Measurements from ENCODE around the gene CENPF. TPM values are rescaled to one million over a fixed set of nuclear protein-coding genes. Genes with fewer than 3 reads are reported as not detected.

CENPF gene, protein sequence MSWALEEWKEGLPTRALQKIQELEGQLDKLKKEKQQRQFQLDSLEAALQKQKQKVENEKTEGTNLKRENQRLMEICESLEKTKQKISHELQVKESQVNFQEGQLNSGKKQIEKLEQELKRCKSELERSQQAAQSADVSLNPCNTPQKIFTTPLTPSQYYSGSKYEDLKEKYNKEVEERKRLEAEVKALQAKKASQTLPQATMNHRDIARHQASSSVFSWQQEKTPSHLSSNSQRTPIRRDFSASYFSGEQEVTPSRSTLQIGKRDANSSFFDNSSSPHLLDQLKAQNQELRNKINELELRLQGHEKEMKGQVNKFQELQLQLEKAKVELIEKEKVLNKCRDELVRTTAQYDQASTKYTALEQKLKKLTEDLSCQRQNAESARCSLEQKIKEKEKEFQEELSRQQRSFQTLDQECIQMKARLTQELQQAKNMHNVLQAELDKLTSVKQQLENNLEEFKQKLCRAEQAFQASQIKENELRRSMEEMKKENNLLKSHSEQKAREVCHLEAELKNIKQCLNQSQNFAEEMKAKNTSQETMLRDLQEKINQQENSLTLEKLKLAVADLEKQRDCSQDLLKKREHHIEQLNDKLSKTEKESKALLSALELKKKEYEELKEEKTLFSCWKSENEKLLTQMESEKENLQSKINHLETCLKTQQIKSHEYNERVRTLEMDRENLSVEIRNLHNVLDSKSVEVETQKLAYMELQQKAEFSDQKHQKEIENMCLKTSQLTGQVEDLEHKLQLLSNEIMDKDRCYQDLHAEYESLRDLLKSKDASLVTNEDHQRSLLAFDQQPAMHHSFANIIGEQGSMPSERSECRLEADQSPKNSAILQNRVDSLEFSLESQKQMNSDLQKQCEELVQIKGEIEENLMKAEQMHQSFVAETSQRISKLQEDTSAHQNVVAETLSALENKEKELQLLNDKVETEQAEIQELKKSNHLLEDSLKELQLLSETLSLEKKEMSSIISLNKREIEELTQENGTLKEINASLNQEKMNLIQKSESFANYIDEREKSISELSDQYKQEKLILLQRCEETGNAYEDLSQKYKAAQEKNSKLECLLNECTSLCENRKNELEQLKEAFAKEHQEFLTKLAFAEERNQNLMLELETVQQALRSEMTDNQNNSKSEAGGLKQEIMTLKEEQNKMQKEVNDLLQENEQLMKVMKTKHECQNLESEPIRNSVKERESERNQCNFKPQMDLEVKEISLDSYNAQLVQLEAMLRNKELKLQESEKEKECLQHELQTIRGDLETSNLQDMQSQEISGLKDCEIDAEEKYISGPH (N-terminal part only)
- total RNA-seq (10 to 100 TPM in 2 of 5 donors, 1 to 10 TPM in 3; 4.8 to 43.2 (median 8.2) TPM), polyA plus RNA-seq (1 to 10 TPM in 1 of 3 donors, under 1 TPM in 2; 0.15 to 8.8 (median 0.50) TPM)
- long read RNA-seq, donor 1, partial matches to known transcripts = 0 of 1 reads
- long read RNA-seq, donor 1, other reads (novel, unspliced or antisense) = 0 of 1 reads
- long read RNA-seq, donor 2 = 0 reads
- long read RNA-seq, donor 3 = 0 reads
- long read RNA-seq, donor 4 = 0 reads
- long read RNA-seq, donor 5, partial matches to known transcripts = 0 of 3 reads
- long read RNA-seq, donor 5, other reads (novel, unspliced or antisense) = 0 of 3 reads
- long read RNA-seq, donor 6 = 0 reads
- long read RNA-seq, donor 7, partial matches to known transcripts = 0 of 1 reads
- long read RNA-seq, donor 7, other reads (novel, unspliced or antisense) = 0 of 1 reads
- long read RNA-seq, donor 8 = 0 reads
- long read RNA-seq, donor 9, partial matches to known transcripts = 7 of 10 reads
- long read RNA-seq, donor 9, other reads (novel, unspliced or antisense) = 0 of 10 reads
- long read RNA-seq, donor 10 = 0 reads

DNA sequence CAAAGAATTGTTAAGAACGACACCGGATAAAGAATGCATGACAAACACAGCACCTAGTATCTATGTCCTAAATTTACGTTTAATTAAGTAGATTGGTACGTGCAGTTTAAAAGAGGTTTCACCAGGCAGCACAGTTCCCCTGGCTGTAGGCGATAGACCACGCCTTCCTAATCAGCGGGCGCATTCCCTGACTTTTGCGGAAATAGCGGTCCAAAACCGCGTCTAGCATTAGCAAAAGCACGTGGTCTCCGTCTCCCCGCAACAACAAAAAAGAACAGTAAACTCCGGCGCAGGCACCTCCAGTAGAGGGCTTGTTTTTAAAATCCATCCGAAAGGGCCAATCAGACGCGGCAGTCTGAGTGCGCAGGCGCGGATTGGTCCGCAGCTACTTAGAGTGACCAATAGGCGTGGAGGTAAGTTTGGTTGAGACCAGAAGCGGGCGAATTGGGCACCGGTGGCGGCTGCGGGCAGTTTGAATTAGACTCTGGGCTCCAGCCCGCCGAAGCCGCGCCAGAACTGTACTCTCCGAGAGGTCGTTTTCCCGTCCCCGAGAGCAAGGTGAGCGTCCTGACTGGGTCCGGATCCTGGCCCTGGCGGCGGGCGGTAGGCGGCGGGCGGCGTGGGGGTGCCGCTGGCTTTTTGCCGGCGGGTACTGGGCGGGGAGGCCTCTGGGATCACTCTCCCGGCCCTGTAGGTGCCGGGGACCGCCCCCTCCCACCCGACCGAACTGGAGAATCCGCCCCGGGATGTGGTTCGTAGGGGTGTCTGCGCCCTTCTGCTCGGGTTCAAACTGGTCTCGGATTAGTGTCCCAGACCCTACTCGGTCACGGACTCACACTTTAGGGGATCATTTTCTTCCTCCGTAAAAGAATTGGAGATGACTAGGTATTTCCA is at the start of gene CENPF:
Gene CENPF (plus strand): TSS at position 432 of the 894 bp plus-strand sequence. CDS start 10,560 bp downstream, outside the sequence.
- Histone ChIP-seq H3K36me3 (no peaks in the 10 kb centered on the region), H3K9me3 (no peaks in the 10 kb centered on the region), H3K4me1 (peaks cover 7 to 22% (median 17%) of the 10 kb centered on the region in 4 donors), H3K27ac (peak within 1 kb of the TSS in 2 of 5 donors; percentile 26 to 43), H3K27me3 (no peaks in the 10 kb centered on the region), H3K4me3 (peak within 1 kb of the TSS; percentile 70 to 99 (median 88))
- DNase-seq = peak; percentile 96 to 99
- 0 to 1% (median 1%) methylated on average over 51 to 65 of the region's 65 CpGs for WGBS, 5 donors
- intact Hi-C loops (cut with DNase I; ENCODE audit: low total_unique reads) = no loop called here
- no peak for TF ChIP-seq POLR2A (IDR thresholded peaks at IDR 0.05)
- TF ChIP-seq POLR2AphosphoS5 (IDR thresholded peaks at IDR 0.05) = peak in 1 of 3 donors; percentile 59
- no peak for TF ChIP-seq EP300 (IDR thresholded peaks at IDR 0.05)
- TF ChIP-seq, protein P1, sequence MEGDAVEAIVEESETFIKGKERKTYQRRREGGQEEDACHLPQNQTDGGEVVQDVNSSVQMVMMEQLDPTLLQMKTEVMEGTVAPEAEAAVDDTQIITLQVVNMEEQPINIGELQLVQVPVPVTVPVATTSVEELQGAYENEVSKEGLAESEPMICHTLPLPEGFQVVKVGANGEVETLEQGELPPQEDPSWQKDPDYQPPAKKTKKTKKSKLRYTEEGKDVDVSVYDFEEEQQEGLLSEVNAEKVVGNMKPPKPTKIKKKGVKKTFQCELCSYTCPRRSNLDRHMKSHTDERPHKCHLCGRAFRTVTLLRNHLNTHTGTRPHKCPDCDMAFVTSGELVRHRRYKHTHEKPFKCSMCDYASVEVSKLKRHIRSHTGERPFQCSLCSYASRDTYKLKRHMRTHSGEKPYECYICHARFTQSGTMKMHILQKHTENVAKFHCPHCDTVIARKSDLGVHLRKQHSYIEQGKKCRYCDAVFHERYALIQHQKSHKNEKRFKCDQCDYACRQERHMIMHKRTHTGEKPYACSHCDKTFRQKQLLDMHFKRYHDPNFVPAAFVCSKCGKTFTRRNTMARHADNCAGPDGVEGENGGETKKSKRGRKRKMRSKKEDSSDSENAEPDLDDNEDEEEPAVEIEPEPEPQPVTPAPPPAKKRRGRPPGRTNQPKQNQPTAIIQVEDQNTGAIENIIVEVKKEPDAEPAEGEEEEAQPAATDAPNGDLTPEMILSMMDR (IDR thresholded peaks at IDR 0.05) = peak in 3 of 7 experiments; percentile 30 to 35 (median 31)

DNA sequence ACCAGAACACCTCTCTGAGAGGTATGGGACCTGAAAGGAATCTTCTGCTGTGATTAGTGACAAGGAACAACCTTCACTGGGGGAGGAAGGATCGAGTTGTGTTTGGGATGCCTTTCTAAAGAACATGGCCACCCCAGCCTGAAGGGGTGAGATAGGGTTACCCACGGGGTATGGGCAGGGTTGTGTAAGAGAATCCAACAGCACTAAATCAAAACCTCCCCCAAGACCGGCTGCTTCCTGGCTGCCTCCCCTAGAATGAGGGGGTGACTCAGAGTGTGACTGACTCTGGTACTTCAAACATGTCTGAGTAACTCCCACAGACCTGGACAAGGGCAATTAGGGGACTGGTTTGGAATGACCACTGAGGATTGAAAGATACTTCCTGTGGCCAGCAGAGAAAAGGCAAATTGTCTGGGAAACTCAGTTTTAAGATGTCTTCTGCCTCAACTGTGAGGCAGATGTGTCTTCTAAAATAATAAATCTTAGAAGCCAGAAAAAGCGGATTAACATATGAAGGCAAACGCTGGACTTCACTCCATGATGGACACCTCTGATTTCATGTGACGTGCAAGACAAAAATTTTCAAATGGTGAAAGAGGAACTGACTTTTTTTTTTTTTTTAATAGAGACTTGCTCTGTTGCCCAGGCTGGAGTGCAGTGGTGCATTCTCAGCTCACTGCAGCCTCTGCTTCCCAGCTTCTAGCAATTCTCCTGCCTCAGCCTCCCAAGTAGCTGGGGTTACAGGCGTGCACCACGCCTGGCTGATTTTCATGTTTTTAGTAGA is 44.9 kb upstream of the CENPF start:
- Histone ChIP-seq H3K27me3 (peaks cover 0 to 13% (median 0%) of the 10 kb centered on the region in 3 donors), H3K36me3 (no peaks in the 10 kb centered on the region), H3K4me3 (no peak overlapping the region), H3K27ac (no peak overlapping the region), H3K9me3 (no peaks in the 10 kb centered on the region), H3K4me1 (peaks cover 0 to under 1% (median 0%) of the 10 kb centered on the region in 4 donors)
- DNase-seq = no peak
- 63 to 72% (median 69%) methylated on average over 8 of the region's 8 CpGs for WGBS, 5 donors
- no peak for TF ChIP-seq POLR2AphosphoS5 (IDR thresholded peaks at IDR 0.05)
- TF ChIP-seq, protein P1 (IDR thresholded peaks at IDR 0.05) = no peak
- no peak for TF ChIP-seq EP300 (IDR thresholded peaks at IDR 0.05)
- no peak for TF ChIP-seq POLR2A (IDR thresholded peaks at IDR 0.05)
- intact Hi-C loops (cut with DNase I; ENCODE audit: low total_unique reads) = no loop called here

DNA sequence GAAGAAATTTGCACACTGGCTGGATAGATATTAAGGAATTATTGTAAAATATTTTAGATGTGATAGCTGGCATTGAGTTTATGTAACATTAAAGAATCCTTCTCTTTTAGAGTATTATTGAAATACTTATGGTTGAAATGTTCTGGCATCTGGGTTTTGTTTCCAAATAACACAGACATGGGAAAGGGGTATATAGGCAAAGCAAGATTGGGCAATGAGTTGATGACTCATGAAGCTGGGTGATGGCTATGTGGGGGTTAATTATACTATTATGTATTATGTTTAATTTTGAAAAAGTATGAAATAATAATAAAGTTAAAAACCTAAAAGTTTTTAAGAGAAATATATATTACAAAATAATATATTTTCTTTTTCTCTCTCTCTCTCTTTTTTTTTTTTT is 39.1 kb upstream of the CENPF start:
- no peaks in the 10 kb centered on the region for H3K36me3 ChIP-seq
- H3K27ac ChIP-seq = no peak overlapping the region
- H3K4me1 ChIP-seq = peaks cover 0 to 4% (median 0%) of the 10 kb centered on the region in 4 donors
- no peaks in the 10 kb centered on the region for H3K9me3 ChIP-seq
- H3K27me3 ChIP-seq = peaks cover 0 to 9% (median 0%) of the 10 kb centered on the region in 3 donors
- no peak overlapping the region for H3K4me3 ChIP-seq
- DNase-seq = no peak
- TF ChIP-seq POLR2A (IDR thresholded peaks at IDR 0.05) (no peak), POLR2AphosphoS5 (IDR thresholded peaks at IDR 0.05) (no peak), EP300 (IDR thresholded peaks at IDR 0.05) (no peak)
- TF ChIP-seq, protein P1 (IDR thresholded peaks at IDR 0.05) = no peak
- intact Hi-C loops (cut with DNase I; ENCODE audit: low total_unique reads) = no loop called here
